ENCODE data around the gene ALOX5. TPM values are rescaled to one million over a fixed set of nuclear protein-coding genes. Genes with fewer than 3 reads are reported as not detected.

Gene ALOX5
- total RNA-seq, 1 donor from 2014 or later, result not detected

DNA sequence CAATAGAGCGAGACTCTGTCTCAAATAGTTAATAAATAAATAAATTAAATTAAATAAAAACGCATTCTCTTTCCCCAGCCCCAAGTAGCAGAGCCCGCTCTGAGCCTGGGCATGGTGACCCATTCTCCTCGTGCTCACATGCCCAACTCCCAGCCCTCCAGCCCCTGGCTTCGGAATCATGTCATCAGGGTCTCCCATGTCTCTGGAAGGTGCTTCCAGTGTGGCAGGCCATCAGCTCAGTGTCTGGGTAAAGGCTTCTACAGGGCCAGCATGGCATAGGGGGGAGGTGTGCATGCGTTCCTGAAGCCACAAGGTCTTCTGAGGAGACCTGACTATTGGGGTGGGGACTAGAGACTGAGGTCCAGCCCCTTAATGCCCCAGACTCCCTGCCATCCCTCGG is 72.8 kb downstream of the ALOX5 start:
- no peak overlapping the region for H3K4me3 Mint-ChIP-seq (ENCODE audit: unreplicated experiment)
- no peaks in the 10 kb centered on the region for H3K27me3 Mint-ChIP-seq (ENCODE audit: low read depth)
- H3K27ac Mint-ChIP-seq (ENCODE audit: unreplicated experiment), result no peak overlapping the region
- no peak for DNase-seq (ENCODE audit: low spot score)
- peaks cover 1% of the 10 kb centered on the region for H3K36me3 Mint-ChIP-seq (ENCODE audit: low read depth)
- no peaks in the 10 kb centered on the region for H3K4me1 Mint-ChIP-seq (ENCODE audit: low read depth)
- TF ChIP-seq, protein P1, sequence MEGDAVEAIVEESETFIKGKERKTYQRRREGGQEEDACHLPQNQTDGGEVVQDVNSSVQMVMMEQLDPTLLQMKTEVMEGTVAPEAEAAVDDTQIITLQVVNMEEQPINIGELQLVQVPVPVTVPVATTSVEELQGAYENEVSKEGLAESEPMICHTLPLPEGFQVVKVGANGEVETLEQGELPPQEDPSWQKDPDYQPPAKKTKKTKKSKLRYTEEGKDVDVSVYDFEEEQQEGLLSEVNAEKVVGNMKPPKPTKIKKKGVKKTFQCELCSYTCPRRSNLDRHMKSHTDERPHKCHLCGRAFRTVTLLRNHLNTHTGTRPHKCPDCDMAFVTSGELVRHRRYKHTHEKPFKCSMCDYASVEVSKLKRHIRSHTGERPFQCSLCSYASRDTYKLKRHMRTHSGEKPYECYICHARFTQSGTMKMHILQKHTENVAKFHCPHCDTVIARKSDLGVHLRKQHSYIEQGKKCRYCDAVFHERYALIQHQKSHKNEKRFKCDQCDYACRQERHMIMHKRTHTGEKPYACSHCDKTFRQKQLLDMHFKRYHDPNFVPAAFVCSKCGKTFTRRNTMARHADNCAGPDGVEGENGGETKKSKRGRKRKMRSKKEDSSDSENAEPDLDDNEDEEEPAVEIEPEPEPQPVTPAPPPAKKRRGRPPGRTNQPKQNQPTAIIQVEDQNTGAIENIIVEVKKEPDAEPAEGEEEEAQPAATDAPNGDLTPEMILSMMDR (IDR thresholded peaks at IDR 0.05), result no peak
- no peaks in the 10 kb centered on the region for H3K9me3 Mint-ChIP-seq (ENCODE audit: low read depth)

DNA sequence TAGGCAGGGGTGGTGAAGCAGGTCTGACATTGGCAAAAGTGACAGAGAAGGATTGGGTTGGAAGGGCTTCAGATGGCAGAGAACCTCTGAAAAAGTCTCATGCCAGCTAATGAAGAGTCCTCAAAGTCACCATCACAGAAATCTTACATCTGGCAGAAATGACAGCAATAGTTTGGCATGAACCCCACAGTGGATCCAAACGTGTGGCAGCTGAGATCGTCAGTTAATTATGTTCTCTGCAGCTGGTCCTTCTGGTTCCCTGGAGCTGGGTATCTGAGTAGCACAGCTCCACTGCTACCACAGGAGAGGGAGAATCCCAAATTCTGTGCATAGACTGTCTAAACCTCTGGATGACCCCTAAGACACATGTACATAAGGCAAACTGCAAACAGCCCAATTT is 73.4 kb downstream of the ALOX5 start:
- Mint-ChIP-seq H3K9me3 (ENCODE audit: low read depth) (no peaks in the 10 kb centered on the region), H3K36me3 (ENCODE audit: low read depth) (peaks cover 1% of the 10 kb centered on the region), H3K27me3 (ENCODE audit: low read depth) (no peaks in the 10 kb centered on the region), H3K4me1 (ENCODE audit: low read depth) (no peaks in the 10 kb centered on the region), H3K4me3 (ENCODE audit: unreplicated experiment) (no peak overlapping the region), H3K27ac (ENCODE audit: unreplicated experiment) (no peak overlapping the region)
- TF ChIP-seq, protein P1 (IDR thresholded peaks at IDR 0.05), result no peak
- DNase-seq (ENCODE audit: low spot score), result no peak

DNA sequence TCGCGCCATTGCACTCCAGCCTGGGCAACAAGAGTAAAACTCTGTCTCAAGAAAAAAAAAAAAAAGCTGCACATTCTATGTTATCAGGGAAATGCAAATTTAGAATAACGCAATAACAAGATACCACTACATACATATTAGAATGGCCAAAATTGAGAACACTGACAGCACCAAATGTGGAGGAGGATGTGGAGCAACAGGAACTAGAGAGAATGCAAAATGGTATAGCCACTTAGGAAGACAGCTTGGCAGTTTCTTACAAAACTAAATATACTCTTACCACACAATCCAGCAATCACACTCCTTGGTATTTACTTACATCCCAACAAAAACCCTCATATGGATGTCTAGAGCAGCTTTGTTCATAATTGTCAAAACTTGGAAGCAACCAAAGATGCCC is 76.8 kb downstream of the ALOX5 start:
- Mint-ChIP-seq H3K4me1 (ENCODE audit: low read depth) (peaks cover 8% of the 10 kb centered on the region), H3K36me3 (ENCODE audit: low read depth) (peaks cover 4% of the 10 kb centered on the region), H3K27ac (ENCODE audit: unreplicated experiment) (no peak overlapping the region), H3K4me3 (ENCODE audit: unreplicated experiment) (no peak overlapping the region), H3K27me3 (ENCODE audit: low read depth) (no peaks in the 10 kb centered on the region), H3K9me3 (ENCODE audit: low read depth) (no peaks in the 10 kb centered on the region)
- no peak for DNase-seq (ENCODE audit: low spot score)
- TF ChIP-seq, protein P1 (IDR thresholded peaks at IDR 0.05), result no peak

DNA sequence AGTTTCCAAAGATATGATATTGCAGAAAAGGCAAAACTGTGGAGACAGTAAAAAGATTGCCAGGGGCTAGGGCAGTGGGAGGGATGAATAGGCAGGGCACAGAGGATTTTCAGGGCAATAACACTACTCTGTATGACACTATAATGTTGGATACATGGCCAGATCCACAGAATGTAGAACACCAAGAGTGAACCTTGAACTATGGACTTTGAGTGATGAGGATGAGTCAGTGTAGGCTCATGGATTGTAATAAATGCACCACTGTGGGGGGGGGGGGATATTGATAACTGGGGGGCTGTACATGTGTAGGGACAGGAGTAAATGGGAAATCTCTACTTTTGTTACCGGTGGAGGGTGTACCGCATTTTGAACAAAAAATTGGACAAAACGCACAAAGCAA is 77.4 kb downstream of the ALOX5 start:
- Mint-ChIP-seq H3K36me3 (ENCODE audit: low read depth) (peaks cover 4% of the 10 kb centered on the region), H3K27ac (ENCODE audit: unreplicated experiment) (no peak overlapping the region), H3K4me1 (ENCODE audit: low read depth) (peaks cover 8% of the 10 kb centered on the region), H3K9me3 (ENCODE audit: low read depth) (no peaks in the 10 kb centered on the region), H3K4me3 (ENCODE audit: unreplicated experiment) (no peak overlapping the region), H3K27me3 (ENCODE audit: low read depth) (no peaks in the 10 kb centered on the region)
- TF ChIP-seq, protein P1 (IDR thresholded peaks at IDR 0.05), result no peak
- DNase-seq (ENCODE audit: low spot score), result no peak

DNA sequence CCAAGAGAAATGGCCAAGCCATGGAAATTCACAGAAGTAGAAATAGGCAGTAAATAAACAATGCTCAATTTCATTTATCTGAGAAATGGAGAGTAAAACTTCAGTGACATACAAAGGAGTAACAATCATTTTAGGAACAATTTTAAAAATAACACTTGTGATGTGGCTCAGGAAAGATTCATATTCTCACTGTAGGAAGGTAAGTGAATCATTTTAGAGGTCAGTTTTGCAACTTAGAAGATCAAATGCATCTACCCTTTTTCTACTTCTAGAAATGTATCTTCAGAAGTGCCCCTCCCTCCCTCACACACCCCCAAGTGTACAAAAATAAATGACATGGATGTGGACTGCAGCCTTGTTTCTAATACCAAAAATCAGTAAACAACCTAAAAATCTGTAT is 78.3 kb downstream of the ALOX5 start:
- H3K4me3 Mint-ChIP-seq (ENCODE audit: unreplicated experiment), result no peak overlapping the region
- H3K27me3 Mint-ChIP-seq (ENCODE audit: low read depth), result no peaks in the 10 kb centered on the region
- TF ChIP-seq, protein P1 (IDR thresholded peaks at IDR 0.05), result no peak
- no peaks in the 10 kb centered on the region for H3K9me3 Mint-ChIP-seq (ENCODE audit: low read depth)
- H3K27ac Mint-ChIP-seq (ENCODE audit: unreplicated experiment), result no peak overlapping the region
- peaks cover 8% of the 10 kb centered on the region for H3K4me1 Mint-ChIP-seq (ENCODE audit: low read depth)
- no peak for DNase-seq (ENCODE audit: low spot score)
- peaks cover 3% of the 10 kb centered on the region for H3K36me3 Mint-ChIP-seq (ENCODE audit: low read depth)

All from chondrocyte (in vitro differentiated cells).